Measurements from ENCODE around the gene CMSS1. TPM values are rescaled to one million over a fixed set of nuclear protein-coding genes. Genes with fewer than 3 reads are reported as not detected.

Gene CMSS1
- total RNA-seq, 5 donors from 2014 or later (not counting 1 experiment from before 2014, with no cell fraction given) = 16.2 to 22.0 (median 18.3) TPM

DNA sequence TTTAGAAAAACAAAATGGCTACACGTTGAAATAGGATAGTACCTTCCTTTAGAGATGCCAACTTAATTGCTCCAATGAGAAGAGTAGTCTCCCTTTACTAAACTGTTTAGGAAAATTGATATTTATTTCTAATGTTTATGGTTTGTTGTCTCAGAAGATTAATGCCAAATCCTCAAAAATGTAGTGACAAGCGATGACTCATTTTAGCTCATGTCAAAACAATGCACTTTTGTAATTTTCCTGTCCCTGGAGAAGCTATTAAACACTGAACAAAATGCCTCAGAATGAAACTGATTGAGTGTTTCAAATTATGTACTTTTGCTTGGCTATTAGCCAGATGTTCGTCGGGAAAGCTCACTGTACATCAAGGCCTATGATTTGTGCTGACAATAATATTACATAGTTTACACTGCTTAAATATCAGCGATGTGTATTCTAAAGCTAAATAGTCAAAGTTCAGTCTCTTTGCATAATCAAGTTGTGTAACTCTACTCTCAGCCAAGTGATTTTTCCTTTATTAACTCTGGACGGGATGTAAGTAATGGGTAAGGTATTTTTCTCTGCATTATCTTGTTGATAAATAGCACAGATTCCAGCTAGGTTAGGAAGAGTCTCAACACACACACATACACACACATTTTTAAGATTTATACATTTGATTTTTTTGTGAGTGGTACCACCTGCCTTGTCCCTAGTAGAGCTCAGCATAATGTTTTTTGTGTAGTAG is 83.7 kb downstream of the CMSS1 start:
- DNase-seq = no peak
- no peaks in the 10 kb centered on the region for H3K27me3 ChIP-seq (replicated peaks in 1 of 2; ENCODE audit: control insufficient read depth in 2 of 2, extremely low read depth in 1 of 2, insufficient read depth in 2 of 2, low read length in 1 of 2)
- no peak for ATAC-seq (replicated peaks in 1 of 4)
- Mint-ChIP-seq H3K27ac (no peak overlapping the region), H3K36me3 (peaks cover 7% of the 10 kb centered on the region), H3K4me3 (no peak overlapping the region), H3K27me3 (no peaks in the 10 kb centered on the region), H3K4me1 (peaks cover 0 to 2% (median under 1%) of the 10 kb centered on the region in 3 donors), H3K9me3 (no peaks in the 10 kb centered on the region)
- WGBS (ENCODE audit: insufficient coverage) = 83% methylated on average over 1 of the region's 6 CpGs
- ChIA-PET CTCF (no interaction called here), POLR2A (interaction anchor here in 1 of 2 donors (0.6 kb wide), 1 partner anchor 64 kb away, joined by 6 read pairs; no protein-coding TSS in a partner anchor)
- no peaks in the 10 kb centered on the region for H3K36me3 ChIP-seq (ENCODE audit: control insufficient read depth in 2 of 2, extremely low read depth in 1 of 2, insufficient read depth in 1 of 2, low read length in 1 of 2)
- no peak overlapping the region for H3K4me3 ChIP-seq (ENCODE audit: control insufficient read depth in 1 of 2, extremely low read depth in 1 of 2, low read length in 1 of 2)
- H3K4me1 ChIP-seq (ENCODE audit: control insufficient read depth in 1 of 2, extremely low read depth in 1 of 2, insufficient read depth in 2 of 2, low read length in 2 of 2) = no peaks in the 10 kb centered on the region
- H3K27ac ChIP-seq (ENCODE audit: low read length) = no peak overlapping the region
- H3K9me3 ChIP-seq = no peaks in the 10 kb centered on the region

DNA sequence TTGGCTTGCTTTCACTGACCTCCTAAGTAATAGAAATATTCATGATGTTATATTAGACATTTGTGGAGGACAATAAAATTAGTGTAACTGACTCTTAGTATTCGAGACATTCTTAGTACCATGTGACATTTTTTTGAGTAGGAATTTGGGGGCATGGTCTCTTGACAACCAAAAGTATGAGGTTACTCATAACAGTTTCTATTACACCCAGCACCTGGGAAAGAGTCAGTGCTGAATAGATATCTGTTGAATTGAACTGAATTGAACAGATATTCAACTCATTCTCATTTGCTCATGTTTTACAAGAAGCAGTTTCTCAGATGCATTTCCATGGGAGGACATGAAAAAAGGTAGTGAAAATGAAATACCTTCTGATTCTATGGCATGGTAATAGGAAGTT is 84.4 kb downstream of the CMSS1 start:
- no peak overlapping the region for H3K4me3 Mint-ChIP-seq
- DNase-seq = no peak
- H3K36me3 Mint-ChIP-seq = peaks cover 7% of the 10 kb centered on the region
- no peak overlapping the region for H3K27ac ChIP-seq (ENCODE audit: low read length)
- no peaks in the 10 kb centered on the region for H3K4me1 Mint-ChIP-seq
- H3K9me3 Mint-ChIP-seq = no peaks in the 10 kb centered on the region
- H3K4me1 ChIP-seq (ENCODE audit: control insufficient read depth in 1 of 2, extremely low read depth in 1 of 2, insufficient read depth in 2 of 2, low read length in 2 of 2) = no peaks in the 10 kb centered on the region
- H3K36me3 ChIP-seq (ENCODE audit: control insufficient read depth in 2 of 2, extremely low read depth in 1 of 2, insufficient read depth in 1 of 2, low read length in 1 of 2) = no peaks in the 10 kb centered on the region
- POLR2A ChIA-PET = interaction anchor here in 1 of 2 donors (0.6 kb wide), 1 partner anchor 65 kb away, joined by 6 read pairs; no protein-coding TSS in a partner anchor
- CTCF ChIA-PET = no interaction called here
- H3K4me3 ChIP-seq (ENCODE audit: control insufficient read depth in 1 of 2, extremely low read depth in 1 of 2, low read length in 1 of 2) = no peak overlapping the region
- H3K27me3 ChIP-seq (replicated peaks in 1 of 2; ENCODE audit: control insufficient read depth in 2 of 2, extremely low read depth in 1 of 2, insufficient read depth in 2 of 2, low read length in 1 of 2) = no peaks in the 10 kb centered on the region
- no peak overlapping the region for H3K27ac Mint-ChIP-seq
- no CpG with 5 or more reads among the region's 1 CpG for WGBS (ENCODE audit: insufficient coverage)
- H3K27me3 Mint-ChIP-seq = no peaks in the 10 kb centered on the region
- no peak for ATAC-seq (replicated peaks in 1 of 4)
- no peaks in the 10 kb centered on the region for H3K9me3 ChIP-seq

DNA sequence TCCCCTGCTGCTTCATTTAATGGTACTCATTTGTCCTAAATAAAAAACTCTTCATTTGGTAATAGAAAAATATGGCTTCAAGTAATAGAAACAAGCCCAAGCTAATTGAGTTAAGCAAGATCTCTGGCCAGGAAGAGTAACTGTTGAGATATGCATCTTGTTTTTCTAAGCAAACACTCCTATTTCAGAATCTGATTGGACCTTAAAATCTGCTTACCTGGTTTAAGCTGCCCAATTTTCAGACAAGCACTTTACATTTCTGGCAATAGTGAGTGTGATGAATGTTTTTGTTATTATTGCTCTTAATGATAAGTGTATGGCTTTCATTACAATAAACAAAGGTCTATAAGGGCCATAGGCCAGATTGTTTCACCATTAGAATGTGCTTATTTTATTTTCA is 86.2 kb downstream of the CMSS1 start:
- POLR2A ChIA-PET = no interaction called here
- DNase-seq = no peak
- H3K4me3 ChIP-seq (ENCODE audit: control insufficient read depth in 1 of 2, extremely low read depth in 1 of 2, low read length in 1 of 2) = no peak overlapping the region
- no peak overlapping the region for H3K27ac ChIP-seq (ENCODE audit: low read length)
- H3K36me3 Mint-ChIP-seq = peaks cover 7% of the 10 kb centered on the region
- no peaks in the 10 kb centered on the region for H3K27me3 Mint-ChIP-seq
- no peak for ATAC-seq (replicated peaks in 1 of 4)
- no peaks in the 10 kb centered on the region for H3K9me3 Mint-ChIP-seq
- CTCF ChIA-PET = no interaction called here
- no peak overlapping the region for H3K27ac Mint-ChIP-seq
- H3K4me3 Mint-ChIP-seq = no peak overlapping the region
- H3K4me1 Mint-ChIP-seq = peaks cover 0 to 2% (median 0%) of the 10 kb centered on the region in 3 donors
- H3K36me3 ChIP-seq (ENCODE audit: control insufficient read depth in 2 of 2, extremely low read depth in 1 of 2, insufficient read depth in 1 of 2, low read length in 1 of 2) = no peaks in the 10 kb centered on the region
- no peaks in the 10 kb centered on the region for H3K27me3 ChIP-seq (replicated peaks in 1 of 2; ENCODE audit: control insufficient read depth in 2 of 2, extremely low read depth in 1 of 2, insufficient read depth in 2 of 2, low read length in 1 of 2)
- no peaks in the 10 kb centered on the region for H3K9me3 ChIP-seq
- H3K4me1 ChIP-seq (ENCODE audit: control insufficient read depth in 1 of 2, extremely low read depth in 1 of 2, insufficient read depth in 2 of 2, low read length in 2 of 2) = no peaks in the 10 kb centered on the region

DNA sequence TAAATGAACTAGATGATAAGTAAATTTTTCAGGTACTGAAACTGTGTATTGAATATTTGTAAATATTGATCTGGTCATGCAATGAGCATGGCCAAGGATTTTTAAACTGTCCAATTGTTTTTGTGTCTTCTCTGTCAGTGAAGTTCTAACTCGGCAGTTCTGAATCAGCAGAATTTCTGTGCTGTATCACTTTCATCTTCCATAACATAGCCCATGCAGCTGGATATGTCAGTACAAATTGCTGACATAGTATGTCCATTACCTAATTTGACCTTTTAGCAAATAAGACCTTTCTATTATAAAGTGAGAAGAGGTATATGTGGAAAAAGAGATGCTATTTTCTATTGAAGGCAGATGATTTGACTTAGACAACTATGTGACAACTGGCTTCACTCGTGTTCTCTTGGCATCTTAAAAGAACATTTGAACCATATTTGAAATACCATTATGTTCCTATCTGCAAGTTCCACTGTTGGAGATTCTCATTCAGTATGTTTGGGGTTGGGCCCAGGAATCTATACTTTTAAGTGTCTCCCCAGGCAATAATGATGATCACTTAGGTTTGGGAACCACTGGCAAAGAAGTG is 90.4 kb downstream of the CMSS1 start:
- Mint-ChIP-seq H3K27me3 (no peaks in the 10 kb centered on the region), H3K4me3 (no peak overlapping the region), H3K4me1 (peaks cover 0 to 2% (median 1%) of the 10 kb centered on the region in 3 donors), H3K27ac (no peak overlapping the region), H3K9me3 (no peaks in the 10 kb centered on the region), H3K36me3 (peaks cover 17% of the 10 kb centered on the region)
- DNase-seq (no peak), ATAC-seq (replicated peaks in 1 of 4) (no peak)
- WGBS (ENCODE audit: insufficient coverage) = 100% methylated on average over 1 of the region's 2 CpGs
- ChIA-PET POLR2A (no interaction called here), CTCF (no interaction called here)
- Histone ChIP-seq H3K4me3 (ENCODE audit: control insufficient read depth in 1 of 2, extremely low read depth in 1 of 2, low read length in 1 of 2) (no peak overlapping the region), H3K9me3 (no peaks in the 10 kb centered on the region), H3K27ac (ENCODE audit: low read length) (no peak overlapping the region), H3K4me1 (ENCODE audit: control insufficient read depth in 1 of 2, extremely low read depth in 1 of 2, insufficient read depth in 2 of 2, low read length in 2 of 2) (no peaks in the 10 kb centered on the region), H3K27me3 (replicated peaks in 1 of 2; ENCODE audit: control insufficient read depth in 2 of 2, extremely low read depth in 1 of 2, insufficient read depth in 2 of 2, low read length in 1 of 2) (no peaks in the 10 kb centered on the region), H3K36me3 (ENCODE audit: control insufficient read depth in 2 of 2, extremely low read depth in 1 of 2, insufficient read depth in 1 of 2, low read length in 1 of 2) (no peaks in the 10 kb centered on the region)

DNA sequence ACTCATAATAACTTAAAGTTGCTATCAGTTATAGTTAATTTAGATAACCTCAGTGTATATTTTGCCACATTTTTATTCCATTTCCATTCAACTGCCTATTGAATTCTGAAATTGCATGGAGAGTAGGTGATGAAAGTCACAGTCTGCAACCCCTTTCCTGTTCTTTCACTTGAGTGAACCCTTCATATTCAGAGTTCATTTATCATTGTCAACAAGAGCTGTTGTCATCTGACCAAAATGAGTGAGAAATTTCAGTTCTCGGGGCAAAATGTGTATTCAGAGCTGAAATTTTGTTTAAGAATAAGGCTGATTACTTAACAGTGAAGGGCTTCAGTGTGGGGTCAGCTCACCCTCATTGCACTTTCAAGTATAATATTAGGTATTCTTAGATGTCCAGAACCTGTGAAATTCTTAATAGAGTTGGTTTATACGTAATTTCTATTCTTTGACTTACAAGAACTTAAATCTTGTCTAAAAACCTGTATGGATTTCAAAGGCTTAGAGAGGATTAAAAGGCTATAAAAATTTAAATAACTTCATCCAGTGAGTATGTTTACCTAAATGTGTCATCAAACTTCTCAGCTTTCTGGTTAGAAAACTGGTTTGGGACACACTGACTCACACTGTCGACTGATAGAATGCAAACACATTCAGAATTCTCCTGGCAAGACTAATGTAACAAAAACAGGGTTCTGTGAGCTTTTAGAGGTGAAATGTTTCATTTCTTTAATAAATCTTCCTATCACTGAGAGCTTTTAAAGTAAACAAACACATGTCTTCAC is 92.2 kb downstream of the CMSS1 start:
- no peaks in the 10 kb centered on the region for H3K4me1 ChIP-seq (ENCODE audit: control insufficient read depth in 1 of 2, extremely low read depth in 1 of 2, insufficient read depth in 2 of 2, low read length in 2 of 2)
- CTCF ChIA-PET = interaction anchor here in 1 of 2 donors (0.6 kb wide), 1 partner anchor 82 kb away, joined by 3 read pairs; no protein-coding TSS in a partner anchor
- peaks cover 24% of the 10 kb centered on the region for H3K36me3 Mint-ChIP-seq
- peaks cover 0 to 2% (median 1%) of the 10 kb centered on the region in 3 donors for H3K4me1 Mint-ChIP-seq
- ATAC-seq (replicated peaks in 1 of 4) (no peak), DNase-seq (no peak)
- H3K4me3 ChIP-seq (ENCODE audit: control insufficient read depth in 1 of 2, extremely low read depth in 1 of 2, low read length in 1 of 2) = no peak overlapping the region
- no peaks in the 10 kb centered on the region for H3K27me3 Mint-ChIP-seq
- POLR2A ChIA-PET = no interaction called here
- no peaks in the 10 kb centered on the region for H3K9me3 ChIP-seq
- no peaks in the 10 kb centered on the region for H3K36me3 ChIP-seq (ENCODE audit: control insufficient read depth in 2 of 2, extremely low read depth in 1 of 2, insufficient read depth in 1 of 2, low read length in 1 of 2)
- H3K27ac ChIP-seq (ENCODE audit: low read length) = no peak overlapping the region
- no peak overlapping the region for H3K4me3 Mint-ChIP-seq
- H3K9me3 Mint-ChIP-seq = no peaks in the 10 kb centered on the region
- WGBS (ENCODE audit: insufficient coverage) = no CpG with 5 or more reads among the region's 3 CpGs
- H3K27me3 ChIP-seq (replicated peaks in 1 of 2; ENCODE audit: control insufficient read depth in 2 of 2, extremely low read depth in 1 of 2, insufficient read depth in 2 of 2, low read length in 1 of 2) = no peaks in the 10 kb centered on the region
- no peak overlapping the region for H3K27ac Mint-ChIP-seq

DNA sequence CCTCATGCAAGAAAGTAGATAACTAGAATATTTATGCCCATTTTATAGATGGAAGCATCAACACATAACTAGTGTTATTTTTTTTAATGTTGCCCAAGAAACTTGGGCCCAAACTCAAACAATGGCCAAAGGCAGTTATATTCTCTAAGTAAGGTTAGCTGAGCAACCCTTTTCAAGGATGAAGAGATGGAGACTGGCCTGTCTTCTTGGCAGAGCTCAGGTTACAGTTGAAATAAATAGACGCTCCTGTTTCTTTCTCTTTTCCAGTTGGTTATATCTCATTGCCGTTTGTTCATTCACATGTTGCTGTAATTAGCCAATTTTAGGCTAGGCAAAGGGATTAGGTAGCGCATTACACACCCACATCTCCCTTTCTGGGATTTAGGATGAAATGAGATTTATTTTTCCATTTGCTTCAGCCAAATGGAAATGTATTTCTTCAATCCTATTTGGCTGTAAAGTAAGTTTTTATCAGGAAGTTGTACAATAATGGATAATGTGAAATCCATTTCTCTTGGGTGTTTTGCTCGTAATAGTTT is 93.2 kb downstream of the CMSS1 start:
- no peak overlapping the region for H3K27ac ChIP-seq (ENCODE audit: low read length)
- ChIA-PET CTCF (no interaction called here), POLR2A (no interaction called here)
- Mint-ChIP-seq H3K4me1 (peaks cover 0 to 2% (median 1%) of the 10 kb centered on the region in 3 donors), H3K9me3 (no peaks in the 10 kb centered on the region), H3K36me3 (peaks cover 27% of the 10 kb centered on the region), H3K27me3 (no peaks in the 10 kb centered on the region), H3K4me3 (no peak overlapping the region), H3K27ac (no peak overlapping the region)
- H3K36me3 ChIP-seq (ENCODE audit: control insufficient read depth in 2 of 2, extremely low read depth in 1 of 2, insufficient read depth in 1 of 2, low read length in 1 of 2) = no peaks in the 10 kb centered on the region
- WGBS (ENCODE audit: insufficient coverage) = no CpG with 5 or more reads among the region's 4 CpGs
- no peak for DNase-seq
- ATAC-seq (replicated peaks in 1 of 4) = no peak
- H3K4me1 ChIP-seq (ENCODE audit: control insufficient read depth in 1 of 2, extremely low read depth in 1 of 2, insufficient read depth in 2 of 2, low read length in 2 of 2) = no peaks in the 10 kb centered on the region
- no peaks in the 10 kb centered on the region for H3K9me3 ChIP-seq
- H3K27me3 ChIP-seq (replicated peaks in 1 of 2; ENCODE audit: control insufficient read depth in 2 of 2, extremely low read depth in 1 of 2, insufficient read depth in 2 of 2, low read length in 1 of 2) = no peaks in the 10 kb centered on the region
- H3K4me3 ChIP-seq (ENCODE audit: control insufficient read depth in 1 of 2, extremely low read depth in 1 of 2, low read length in 1 of 2) = no peak overlapping the region
